Neural cell (in vitro differentiated cells): ENCODE results near the gene TPD52L1. TPM values are rescaled to one million over a fixed set of nuclear protein-coding genes. Genes with fewer than 3 reads are reported as not detected.

Experiments used
- H2AFZ ChIP-seq: fragments of 200-600, 300-800 bp; sonication (generic), shearing (Covaris generic); 2 replicates; pipeline ENCODE4 v1.6.0; 2014; ENCODE audit warnings: low read depth, mild to moderate bottlenecking, antibody characterized with exemption, low read length, moderate library complexity
- H3F3A ChIP-seq: fragments of 200-600 bp; shearing (Covaris generic); 2 replicates; pipeline ENCODE4 v1.6.1; 2016; ENCODE audit warnings: mild to moderate bottlenecking, moderate library complexity, mixed read lengths, antibody characterized with exemption, low read length; ENCODE audit not compliant: insufficient read depth, poor library complexity, severe bottlenecking
- H3K27ac ChIP-seq: fragments of 200-600, 300-800 bp; sonication (generic), shearing (Covaris generic); 2 replicates; pipeline ENCODE4 v1.5.1; 2014; ENCODE audit warnings: mild to moderate bottlenecking, low read length, moderate library complexity
- H3K27me3 ChIP-seq: fragments of 300-800, 200-600 bp; sonication (generic), shearing (Covaris generic); 2 replicates; pipeline ENCODE4 v1.6.0; 2014; ENCODE audit warnings: mild to moderate bottlenecking, low read depth, low read length, moderate library complexity; ENCODE audit not compliant: insufficient read depth
- H3K36me3 ChIP-seq: fragments of 300-800, 200-600 bp; sonication (generic), shearing (Covaris generic); 2 replicates; pipeline ENCODE4 v1.5.1; 2014; ENCODE audit warnings: mild to moderate bottlenecking, antibody characterized with exemption, low read length, moderate library complexity; ENCODE audit not compliant: insufficient read depth
- H3K4me2 ChIP-seq: fragments of 300-800, 200-600 bp; sonication (generic), shearing (Covaris generic); 2 replicates; pipeline ENCODE4 v1.6.0; 2014; ENCODE audit warnings: mild to moderate bottlenecking, low read length
- H3K4me3 ChIP-seq: fragments of 300-800, 200-600 bp; sonication (generic), shearing (Covaris generic); 2 replicates; pipeline ENCODE4 v1.5.1; 2014; ENCODE audit warnings: mild to moderate bottlenecking, low read length, moderate library complexity
- H3K79me2 ChIP-seq: fragments of 200-600 bp; shearing (Covaris generic); replicated peaks from 2 replicates; pipeline ENCODE4 v1.6.0; 2014; ENCODE audit warnings: mild to moderate bottlenecking, low read length, moderate library complexity; ENCODE audit not compliant: insufficient read depth
- H3K9ac ChIP-seq: fragments of 300-800, 200-600 bp; sonication (generic), shearing (Covaris generic); 2 replicates; pipeline ENCODE4 v1.6.1; 2016; ENCODE audit warnings: mild to moderate bottlenecking, low read length, mixed read lengths
- H3K9me2 ChIP-seq: fragments of 200-600 bp; shearing (Covaris generic); 2 replicates; pipeline ENCODE4 v1.6.1; 2016; ENCODE audit warnings: mild to moderate bottlenecking, low read length, mixed read lengths; ENCODE audit not compliant: insufficient read depth
- H3K9me3 ChIP-seq: fragments of 200-600, 300-800 bp; sonication (generic), shearing (Covaris generic); 2 replicates; pipeline ENCODE4 v1.6.1; 2016; ENCODE audit warnings: mild to moderate bottlenecking, mixed run types, low read length, moderate library complexity, mixed read lengths
- H4K20me1 ChIP-seq: fragments of 200-600 bp; shearing (Covaris generic); 2 replicates; pipeline ENCODE4 v1.6.1; 2016; ENCODE audit warnings: mild to moderate bottlenecking, mixed run types; ENCODE audit not compliant: insufficient read depth
- CTCF ChIP-seq: fragments of 450-650 bp; IDR thresholded peaks from 2 replicates; pipeline ENCODE4 v1.5.1; 2014; ENCODE audit warnings: antibody characterized with exemption, mild to moderate bottlenecking, moderate library complexity; ENCODE audit not compliant: poor library complexity, severe bottlenecking
- EP300 ChIP-seq: fragments of 450-650 bp; conservative IDR thresholded peaks from 2 replicates; pipeline ENCODE4 v1.6.1; 2014; ENCODE audit warnings: antibody characterized with exemption, mild to moderate bottlenecking, moderate library complexity; ENCODE audit not compliant: poor library complexity, severe bottlenecking
- EZH2 ChIP-seq: fragments of 200-600, 300-800 bp; shearing (Covaris generic), sonication (generic); IDR thresholded peaks from 2 replicates; pipeline ENCODE4 v1.6.1; 2014; ENCODE audit warnings: antibody characterized with exemption, low read length, borderline replicate concordance, mild to moderate bottlenecking; ENCODE audit not compliant: insufficient read depth, poor library complexity, severe bottlenecking
- MXI1 ChIP-seq: fragments of 450-650 bp; conservative IDR thresholded peaks from 2 replicates; pipeline ENCODE4 v1.6.1; 2014; ENCODE audit warnings: antibody characterized with exemption, mild to moderate bottlenecking; ENCODE audit not compliant: poor library complexity, severe bottlenecking
- POLR2AphosphoS5 ChIP-seq: IDR thresholded peaks from 2 replicates; pipeline ENCODE4 v1.6.1; 2012
- RAD21 ChIP-seq: fragments of 450-650 bp; conservative IDR thresholded peaks from 2 replicates; pipeline ENCODE4 v1.6.1; 2014; ENCODE audit warnings: antibody characterized with exemption, mild to moderate bottlenecking, moderate library complexity
- REST ChIP-seq: IDR thresholded peaks from 2 replicates; pipeline ENCODE4 v1.6.1; 2012; ENCODE audit warnings: borderline replicate concordance
- SMC3 ChIP-seq: fragments of 450-650 bp; conservative IDR thresholded peaks from 2 replicates; pipeline ENCODE4 v1.6.1; 2014; ENCODE audit warnings: antibody characterized with exemption, mild to moderate bottlenecking, moderate library complexity; ENCODE audit not compliant: poor library complexity
- TAF1 ChIP-seq: IDR thresholded peaks from 2 replicates; pipeline ENCODE4 v1.6.1; 2012; ENCODE audit warnings: low read depth
- polyA plus RNA-seq: library from polyadenylated mRNA; depleted of rRNA; stranded (reverse); fragments of >200 nt; gene quantifications from 2 replicates; pipeline ENCODE4 v1.2.3, GENCODE V29; 2014

The TPD52L1 gene
- polyA plus RNA-seq, 1 donor from 2014 or later, result 8.9 TPM

GRCh38 chr6:125123051-125123450, 30.5 kb upstream of the TPD52L1 start:
- H3K4me3 ChIP-seq, result no peak overlapping the region
- H3K27me3 ChIP-seq, result no peaks in the 10 kb centered on the region
- no peak overlapping the region for H3K27ac ChIP-seq
- no peaks in the 10 kb centered on the region for H3F3A ChIP-seq
- no peak overlapping the region for H3K9ac ChIP-seq
- H3K36me3 ChIP-seq, result no peaks in the 10 kb centered on the region
- H3K4me2 ChIP-seq, result no peak overlapping the region
- H4K20me1 ChIP-seq, result no peaks in the 10 kb centered on the region
- no peak overlapping the region for H2AFZ ChIP-seq
- H3K9me2 ChIP-seq, result no peaks in the 10 kb centered on the region
- no peaks in the 10 kb centered on the region for H3K9me3 ChIP-seq
- no peaks in the 10 kb centered on the region for H3K79me2 ChIP-seq
- no peak for TF ChIP-seq REST
- no peak for TF ChIP-seq MXI1
- no peak for TF ChIP-seq POLR2AphosphoS5
- TF ChIP-seq CTCF, result no peak
- no peak for TF ChIP-seq EP300
- no peak for TF ChIP-seq TAF1
- no peak for TF ChIP-seq SMC3
- TF ChIP-seq EZH2, result no peak
- TF ChIP-seq RAD21, result no peak

DNA sequence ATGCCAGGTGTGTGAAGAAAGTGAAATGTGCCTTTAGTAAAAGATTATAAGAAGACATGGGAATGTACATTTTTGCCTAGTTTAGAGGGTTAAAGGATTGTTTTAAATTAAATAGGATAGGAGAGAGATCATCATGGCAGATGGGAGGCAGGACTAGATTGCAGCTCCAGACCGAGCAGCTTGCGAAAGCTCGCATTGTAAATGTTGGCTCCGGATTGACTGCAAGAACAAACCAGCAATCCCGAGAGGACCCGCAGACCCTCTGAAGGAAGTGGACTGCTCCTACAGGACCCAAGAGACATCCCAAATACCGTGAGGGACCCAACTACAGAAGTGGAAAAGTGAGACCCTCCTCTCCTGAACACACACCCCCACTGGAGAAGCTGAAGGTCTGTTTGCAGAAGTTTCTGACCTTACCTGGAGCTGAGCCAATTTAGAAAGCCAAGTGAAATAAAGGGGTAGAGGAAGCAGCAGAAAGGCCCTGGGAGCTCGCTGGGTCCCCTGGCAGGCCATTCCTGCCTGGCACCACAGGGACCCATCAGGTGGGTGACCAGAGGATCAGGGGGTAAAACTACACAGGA, 30.0 kb upstream of the TPD52L1 start:
- H3K27ac ChIP-seq, result no peak overlapping the region

More for the DNA sequence above, 30.0 kb upstream of the TPD52L1 start:
- Histone ChIP-seq H3K9me2 (no peaks in the 10 kb centered on the region), H3K27me3 (no peaks in the 10 kb centered on the region), H3K9ac (no peak overlapping the region), H3K4me2 (no peak overlapping the region), H3K9me3 (no peaks in the 10 kb centered on the region), H4K20me1 (no peaks in the 10 kb centered on the region), H3K4me3 (no peak overlapping the region), H3K79me2 (no peaks in the 10 kb centered on the region), H3K36me3 (no peaks in the 10 kb centered on the region), H3F3A (no peaks in the 10 kb centered on the region), H2AFZ (no peak overlapping the region)
- TF ChIP-seq REST (no peak), CTCF (no peak), MXI1 (no peak), RAD21 (no peak), POLR2AphosphoS5 (no peak), EZH2 (no peak), EP300 (no peak), TAF1 (no peak), SMC3 (no peak)
